CD14-positive monocyte (primary cell): Measurements from ENCODE around the gene GJA3. TPM values are rescaled to one million over a fixed set of nuclear protein-coding genes. Genes with fewer than 3 reads are reported as not detected.

ENCODE experiments used
- DNase-seq, 3 donors: peaks; one replicate each; pipeline ENCODE4 v3.0.0-alpha.2; 2011 to 2022
- H2AFZ ChIP-seq: 2 replicates; pipeline ENCODE4 v1.6.0; 2012; ENCODE audit warnings: mild to moderate bottlenecking, low read depth, low read length, inconsistent platforms; ENCODE audit not compliant: insufficient read depth, poor library complexity, severe bottlenecking
- H3K27ac ChIP-seq, 2 donors: 1 replicate in 1 of 2; 2 replicates in 1 of 2; pipeline ENCODE4 v1.5.1; 2012 to 2013; ENCODE audit warnings: low read length in 2 of 2, control low read depth in 1 of 2, inconsistent platforms in 1 of 2, low read depth in 1 of 2, mild to moderate bottlenecking in 1 of 2
- H3K27me3 ChIP-seq, 2 donors: one replicate each; pipeline versions ENCODE4 v1.6.0 to v1.6.1; 2011 to 2013; ENCODE audit warnings: low read length in 2 of 2; ENCODE audit not compliant: control insufficient read depth in 2 of 2, insufficient read depth in 2 of 2
- H3K36me3 ChIP-seq, 2 donors: replicated peaks in 1 of 2; 1 replicate in 1 of 2; 2 replicates in 1 of 2; pipeline versions ENCODE4 v1.5.1 to v1.6.1; 2012 to 2013; ENCODE audit warnings: low read length in 2 of 2, control low read depth in 1 of 2, inconsistent platforms in 1 of 2, mild to moderate bottlenecking in 1 of 2; ENCODE audit not compliant: insufficient read depth in 2 of 2, control insufficient read depth in 1 of 2
- H3K4me1 ChIP-seq, 2 donors: 1 replicate in 1 of 2; 2 replicates in 1 of 2; pipeline versions ENCODE4 v1.5.1 to v1.6.1; 2012 to 2013; ENCODE audit warnings: low read length in 2 of 2, control low read depth in 1 of 2, inconsistent platforms in 1 of 2, mild to moderate bottlenecking in 1 of 2, moderate library complexity in 1 of 2; ENCODE audit not compliant: insufficient read depth in 2 of 2, control insufficient read depth in 1 of 2
- H3K4me2 ChIP-seq: replicated peaks from 2 replicates; pipeline ENCODE3; 2012; ENCODE audit warnings: low read length, moderate library complexity, mild to moderate bottlenecking; ENCODE audit not compliant: poor library complexity, severe bottlenecking; ENCODE audit errors: extremely low read depth
- H3K4me3 ChIP-seq, 3 experiments: fragments of 200-600 bp in 1 of 3; sonication (generic) in 1 of 3; replicated peaks in 1 of 3; 1 replicate in 2 of 3; 2 replicates in 1 of 3; pipeline ENCODE4 v1.5.1; 2011 to 2013; ENCODE audit warnings: low read length in 3 of 3, mild to moderate bottlenecking in 3 of 3, control low read depth in 2 of 3, low read depth in 2 of 3, inconsistent platforms in 1 of 3, moderate library complexity in 1 of 3
- H3K79me2 ChIP-seq: 2 replicates; pipeline ENCODE4 v1.6.0; 2012; ENCODE audit warnings: mild to moderate bottlenecking, control low read depth, inconsistent platforms, low read length, moderate library complexity; ENCODE audit not compliant: insufficient read depth
- H3K9ac ChIP-seq: 2 replicates; pipeline ENCODE4 v1.6.0; 2017; ENCODE audit warnings: low read length, mild to moderate bottlenecking; ENCODE audit not compliant: insufficient read depth, poor library complexity, severe bottlenecking
- H3K9me3 ChIP-seq, 2 donors: replicated peaks in 1 of 2; 1 replicate in 1 of 2; 2 replicates in 1 of 2; pipeline versions ENCODE4 v1.5.1 to v1.6.1; 2012 to 2013; ENCODE audit warnings: low read length in 2 of 2, control low read depth in 1 of 2; ENCODE audit not compliant: control insufficient read depth in 1 of 2, insufficient read depth in 1 of 2
- H4K20me1 ChIP-seq: 2 replicates; pipeline ENCODE4 v1.6.0; 2012; ENCODE audit warnings: mild to moderate bottlenecking, low read length, control low read depth, moderate library complexity; ENCODE audit not compliant: insufficient read depth
- H3K27ac Mint-ChIP-seq, 7 donors: one replicate each; pipeline ENCODE4 v1.8.0; 2020; ENCODE audit warnings: mild to moderate bottlenecking in 7 of 7, mixed read lengths in 7 of 7, moderate library complexity in 6 of 7, inconsistent platforms in 2 of 7
- H3K27me3 Mint-ChIP-seq, 3 donors: one replicate each; pipeline ENCODE4 v1.8.0; 2021 to 2022; ENCODE audit warnings: low read depth in 3 of 3, mild to moderate bottlenecking in 3 of 3, mixed read lengths in 3 of 3, moderate library complexity in 3 of 3, inconsistent platforms in 1 of 3
- H3K36me3 Mint-ChIP-seq, 2 donors: one replicate each; pipeline ENCODE4 v1.8.0; 2020; ENCODE audit warnings: mixed read lengths in 2 of 2, inconsistent platforms in 1 of 2, mild to moderate bottlenecking in 1 of 2
- H3K4me1 Mint-ChIP-seq: one replicate; pipeline ENCODE4 v1.8.0; 2020; ENCODE audit warnings: mild to moderate bottlenecking, mixed read lengths
- H3K4me3 Mint-ChIP-seq, 2 donors: one replicate each; pipeline ENCODE4 v1.8.0; 2020; ENCODE audit warnings: mild to moderate bottlenecking in 2 of 2, mixed read lengths in 2 of 2, moderate library complexity in 1 of 2
- H3K9me3 Mint-ChIP-seq, 7 donors: one replicate each; pipeline ENCODE4 v1.8.0; 2020 to 2022; ENCODE audit warnings: mixed read lengths in 7 of 7, mild to moderate bottlenecking in 6 of 7, moderate library complexity in 6 of 7, inconsistent platforms in 2 of 7
- CTCF ChIP-seq: fragments of 200-600 bp; IDR thresholded peaks from one replicate; pipeline ENCODE4 v1.8.0; 2022; ENCODE audit warnings: antibody characterized with exemption, mild to moderate bottlenecking
- WGBS: methylation state at CpG from one replicate; pipeline ENCODE4 v1.1.5; 2013; ENCODE audit warnings: missing lambda C conversion rate; ENCODE audit not compliant: insufficient coverage; 5-methylcytosine and 5-hydroxymethylcytosine counted together
- intact Hi-C, 2 donors: fragments of 100-400 bp; cut with micrococcal nuclease; formaldehyde crosslinking; loops; one replicate each; pipeline versions ENCODE4 v1.15.0 to v1.15.1; 2023
- polyA plus RNA-seq, 3 donors: library from polyadenylated mRNA; depleted of rRNA in 1 of 3; unstranded in 2 of 3; stranded (reverse) in 1 of 3; fragments of 300-500 nt in 2 of 3; fragments of >200 nt in 1 of 3; fragmentation: Illumina TruSeq in 2 of 3; gene quantifications; 1 replicate in 2 of 3; 2 replicates in 1 of 3; pipeline ENCODE4 v1.2.3, GENCODE V29; 2012 to 2021

GJA3 gene
- polyA plus RNA-seq, 3 donors: not detected

GRCh38 chr13:20170921-20171320 is 10.1 kb upstream of the GJA3 start:
- Mint-ChIP-seq H3K27me3 (peaks cover 22 to 35% (median 28%) of the 10 kb centered on the region in 3 donors), H3K36me3 (peaks cover 0 to 2% of the 10 kb centered on the region in 2 donors), H3K4me3 (peak overlapping the region; percentile 16 to 63), H3K4me1 (peaks cover 77% of the 10 kb centered on the region), H3K9me3 (no peaks in the 10 kb centered on the region), H3K27ac (peak overlapping the region in 5 of 7 donors; percentile 15 to 98 (median 88))
- peak in 1 of 3 donors; percentile 87 for DNase-seq
- no peak overlapping the region for H2AFZ ChIP-seq
- WGBS: 100% methylated on average over 1 of the region's 5 CpGs
- H3K36me3 ChIP-seq: no peaks in the 10 kb centered on the region
- no peaks in the 10 kb centered on the region for H4K20me1 ChIP-seq
- TF ChIP-seq CTCF: no peak
- peaks cover 4 to 5% of the 10 kb centered on the region in 2 donors for H3K27me3 ChIP-seq
- no peak overlapping the region for H3K9ac ChIP-seq
- no peaks in the 10 kb centered on the region for H3K79me2 ChIP-seq
- H3K9me3 ChIP-seq: no peaks in the 10 kb centered on the region
- no peak overlapping the region for H3K4me2 ChIP-seq
- no peak overlapping the region for H3K4me3 ChIP-seq
- H3K27ac ChIP-seq: peak overlapping the region in 1 of 2 donors; percentile 73
- intact Hi-C loops: loop anchor here in 1 of 2 donors (10.0 kb wide), 1 partner anchor 46 kb away; no protein-coding TSS in a partner anchor
- peaks cover 17 to 67% of the 10 kb centered on the region in 2 donors for H3K4me1 ChIP-seq

- H3K9ac ChIP-seq: no peak overlapping the region
- H3K36me3 Mint-ChIP-seq: peaks cover 0 to 2% of the 10 kb centered on the region in 2 donors
- no peak overlapping the region for H3K27ac ChIP-seq
- H3K27me3 ChIP-seq: peaks cover 0 to 3% of the 10 kb centered on the region in 2 donors
- H3K4me1 Mint-ChIP-seq: peaks cover 54% of the 10 kb centered on the region
- H3K27me3 Mint-ChIP-seq: peaks cover 18 to 35% (median 20%) of the 10 kb centered on the region in 3 donors
- TF ChIP-seq CTCF: no peak
- H3K4me3 Mint-ChIP-seq: no peak overlapping the region
- no peak overlapping the region for H2AFZ ChIP-seq
- no peaks in the 10 kb centered on the region for H3K9me3 Mint-ChIP-seq
- H3K79me2 ChIP-seq: no peaks in the 10 kb centered on the region
- H3K27ac Mint-ChIP-seq: peak overlapping the region in 1 of 7 donors; percentile 15
- intact Hi-C loops: loop anchor here (10.0 kb wide), 3 partner anchors 74 to 204 kb away; no protein-coding TSS in a partner anchor
- no peak for DNase-seq
- no peak overlapping the region for H3K4me3 ChIP-seq
- H3K4me1 ChIP-seq: peaks cover 0 to 42% of the 10 kb centered on the region in 2 donors
- H3K36me3 ChIP-seq: no peaks in the 10 kb centered on the region
- H3K4me2 ChIP-seq: no peak overlapping the region
- H4K20me1 ChIP-seq: no peaks in the 10 kb centered on the region
- H3K9me3 ChIP-seq: no peaks in the 10 kb centered on the region
- WGBS: 94% methylated on average over 4 of the region's 7 CpGs
These were observed 7.5 kb upstream of the GJA3 start for GRCh38 chr13:20168396-20168795.
